SK-N-SH (cell line): Measurements from ENCODE around the gene SLIT2.

Experiments
- POLR2AphosphoS5 ChIP-seq: IDR thresholded peaks from 2 replicates; pipeline ENCODE4 v1.6.1; 2012; ENCODE audit warnings: low read depth, low read length
- RCOR1 ChIP-seq: fragments of 150-350 bp; IDR thresholded peaks from 2 replicates; pipeline ENCODE4 v1.6.1; 2017; ENCODE audit warnings: antibody characterized with exemption, low read length
- TF ChIP-seq, protein P1 (sequence below): IDR thresholded peaks from 2 replicates; pipeline ENCODE4 v1.6.1; 2012; ENCODE audit warnings: mild to moderate bottlenecking, low read depth, low read length, moderate library complexity
- TF ChIP-seq, protein P2 (sequence below): fragments of 200-600 bp; sonication (generic); IDR thresholded peaks from 2 replicates; pipeline ENCODE4 v1.6.1; 2017; ENCODE audit warnings: antibody characterized with exemption, mild to moderate bottlenecking, moderate library complexity

GRCh38 chr4:20264688-20265087 is 13.0 kb downstream of the SLIT2 start:
- TF ChIP-seq RCOR1 = no peak
- TF ChIP-seq, protein P1, sequence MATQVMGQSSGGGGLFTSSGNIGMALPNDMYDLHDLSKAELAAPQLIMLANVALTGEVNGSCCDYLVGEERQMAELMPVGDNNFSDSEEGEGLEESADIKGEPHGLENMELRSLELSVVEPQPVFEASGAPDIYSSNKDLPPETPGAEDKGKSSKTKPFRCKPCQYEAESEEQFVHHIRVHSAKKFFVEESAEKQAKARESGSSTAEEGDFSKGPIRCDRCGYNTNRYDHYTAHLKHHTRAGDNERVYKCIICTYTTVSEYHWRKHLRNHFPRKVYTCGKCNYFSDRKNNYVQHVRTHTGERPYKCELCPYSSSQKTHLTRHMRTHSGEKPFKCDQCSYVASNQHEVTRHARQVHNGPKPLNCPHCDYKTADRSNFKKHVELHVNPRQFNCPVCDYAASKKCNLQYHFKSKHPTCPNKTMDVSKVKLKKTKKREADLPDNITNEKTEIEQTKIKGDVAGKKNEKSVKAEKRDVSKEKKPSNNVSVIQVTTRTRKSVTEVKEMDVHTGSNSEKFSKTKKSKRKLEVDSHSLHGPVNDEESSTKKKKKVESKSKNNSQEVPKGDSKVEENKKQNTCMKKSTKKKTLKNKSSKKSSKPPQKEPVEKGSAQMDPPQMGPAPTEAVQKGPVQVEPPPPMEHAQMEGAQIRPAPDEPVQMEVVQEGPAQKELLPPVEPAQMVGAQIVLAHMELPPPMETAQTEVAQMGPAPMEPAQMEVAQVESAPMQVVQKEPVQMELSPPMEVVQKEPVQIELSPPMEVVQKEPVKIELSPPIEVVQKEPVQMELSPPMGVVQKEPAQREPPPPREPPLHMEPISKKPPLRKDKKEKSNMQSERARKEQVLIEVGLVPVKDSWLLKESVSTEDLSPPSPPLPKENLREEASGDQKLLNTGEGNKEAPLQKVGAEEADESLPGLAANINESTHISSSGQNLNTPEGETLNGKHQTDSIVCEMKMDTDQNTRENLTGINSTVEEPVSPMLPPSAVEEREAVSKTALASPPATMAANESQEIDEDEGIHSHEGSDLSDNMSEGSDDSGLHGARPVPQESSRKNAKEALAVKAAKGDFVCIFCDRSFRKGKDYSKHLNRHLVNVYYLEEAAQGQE = no peak
- TF ChIP-seq POLR2AphosphoS5 = no peak
- TF ChIP-seq, protein P2, sequence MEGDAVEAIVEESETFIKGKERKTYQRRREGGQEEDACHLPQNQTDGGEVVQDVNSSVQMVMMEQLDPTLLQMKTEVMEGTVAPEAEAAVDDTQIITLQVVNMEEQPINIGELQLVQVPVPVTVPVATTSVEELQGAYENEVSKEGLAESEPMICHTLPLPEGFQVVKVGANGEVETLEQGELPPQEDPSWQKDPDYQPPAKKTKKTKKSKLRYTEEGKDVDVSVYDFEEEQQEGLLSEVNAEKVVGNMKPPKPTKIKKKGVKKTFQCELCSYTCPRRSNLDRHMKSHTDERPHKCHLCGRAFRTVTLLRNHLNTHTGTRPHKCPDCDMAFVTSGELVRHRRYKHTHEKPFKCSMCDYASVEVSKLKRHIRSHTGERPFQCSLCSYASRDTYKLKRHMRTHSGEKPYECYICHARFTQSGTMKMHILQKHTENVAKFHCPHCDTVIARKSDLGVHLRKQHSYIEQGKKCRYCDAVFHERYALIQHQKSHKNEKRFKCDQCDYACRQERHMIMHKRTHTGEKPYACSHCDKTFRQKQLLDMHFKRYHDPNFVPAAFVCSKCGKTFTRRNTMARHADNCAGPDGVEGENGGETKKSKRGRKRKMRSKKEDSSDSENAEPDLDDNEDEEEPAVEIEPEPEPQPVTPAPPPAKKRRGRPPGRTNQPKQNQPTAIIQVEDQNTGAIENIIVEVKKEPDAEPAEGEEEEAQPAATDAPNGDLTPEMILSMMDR = no peak
